M059J (cell line): ENCODE data around the gene SORCS2. TPM values are rescaled to one million over a fixed set of nuclear protein-coding genes. Genes with fewer than 3 reads are reported as not detected.
A peak's percentile ranks its signal among the peaks of the same experiment; 100 is the strongest.

Experiments
- DNase-seq: peaks from one replicate; pipeline ENCODE4 v3.0.0-alpha.2; 2012; ENCODE audit warnings: low read depth
- total RNA-seq: library from RNA; depleted of rRNA; stranded (reverse); fragments of >200 nt; shearing (Covaris generic); gene quantifications from 2 replicates; pipeline ENCODE4 v1.2.3, GENCODE V29; 2014; rRNA removed

Gene SORCS2
- 0.02 TPM in 1 of 2 replicates, not detected in the other for total RNA-seq

- peak; percentile 41 for DNase-seq
These were observed at the start of gene SORCS2 for GRCh38 chr4:7192252-7193029. Gene SORCS2 (plus strand): TSS chr4:7192538.

GRCh38 chr4:7144374-7145290 lies 47.7 kb upstream of the SORCS2 start:
- DNase-seq: no peak

GRCh38 chr4:7145291-7145934 lies 46.9 kb upstream of the SORCS2 start:
- no peak for DNase-seq

GRCh38 chr4:7146059-7146785 lies 46.1 kb upstream of the SORCS2 start:
- DNase-seq: no peak

GRCh38 chr4:7146786-7147115 lies 45.6 kb upstream of the SORCS2 start:
- no peak for DNase-seq

GRCh38 chr4:7147261-7147660 lies 45.1 kb upstream of the SORCS2 start:
- no peak for DNase-seq

- no peak for DNase-seq
These were observed 44.6 kb upstream of the SORCS2 start for GRCh38 chr4:7147661-7148310.

GRCh38 chr4:7148337-7148736 lies 44.0 kb upstream of the SORCS2 start:
- DNase-seq: no peak

- DNase-seq: no peak
These were observed 42.2 kb upstream of the SORCS2 start for GRCh38 chr4:7150036-7150635.

GRCh38 chr4:7151668-7152227 lies 40.6 kb upstream of the SORCS2 start:
- no peak for DNase-seq

GRCh38 chr4:7153711-7154110 lies 38.6 kb upstream of the SORCS2 start:
- no peak for DNase-seq

GRCh38 chr4:7154351-7154981 lies 37.9 kb upstream of the SORCS2 start:
- no peak for DNase-seq

GRCh38 chr4:7155590-7156071 lies 36.7 kb upstream of the SORCS2 start:
- DNase-seq: peak; percentile 24

- no peak for DNase-seq
These were observed 36.0 kb upstream of the SORCS2 start for GRCh38 chr4:7156328-7156727.

- no peak for DNase-seq
These were observed 35.4 kb upstream of the SORCS2 start for GRCh38 chr4:7156761-7157488.

GRCh38 chr4:7157666-7158065 lies 34.7 kb upstream of the SORCS2 start:
- DNase-seq: no peak

GRCh38 chr4:7158081-7158750 lies 34.1 kb upstream of the SORCS2 start:
- no peak for DNase-seq

- no peak for DNase-seq
These were observed 33.3 kb upstream of the SORCS2 start for GRCh38 chr4:7158991-7159390.

GRCh38 chr4:7159923-7160322 lies 32.4 kb upstream of the SORCS2 start:
- DNase-seq: no peak
